ENCODE results near the gene GLCCI1. TPM values are rescaled to one million over a fixed set of nuclear protein-coding genes. Genes with fewer than 3 reads are reported as not detected.

GLCCI1 gene
- total and polyA plus RNA-seq, 10 of the 15 experiments (the other 5 are each of a cell fraction or from before 2014, with no cell fraction given) = 12.6 to 92.0 (median 27.6) TPM

- intact Hi-C loops (cut with micrococcal nuclease; ENCODE audit: unreplicated experiment) = loop anchor here (1.0 to 5.0 kb wide), 6 partner anchors 11 to 548 kb away; partner anchors contain the start of gene MIOS
- Histone ChIP-seq H3K9me3 (replicated peaks; ENCODE audit: control insufficient read depth, insufficient read depth, low read length) (peaks cover 12% of the 10 kb centered on the region; the same call in 2 of the 3 replicates), H2AFZ (ENCODE audit: control insufficient read depth, low read depth, low read length) (no peak overlapping the region; the same call in 1 of the 2 replicates), H3K27ac (ENCODE audit: control insufficient read depth, insufficient read depth) (peak overlapping the region; percentile 56), H3K9ac (ENCODE audit: control insufficient read depth, insufficient read depth, low read length) (no peak overlapping the region), H3K36me3 (ENCODE audit: control insufficient read depth in 2 of 2, insufficient read depth in 2 of 2, low read length in 1 of 2) (no peaks in the 10 kb centered on the region), H3K79me2 (ENCODE audit: control insufficient read depth, insufficient read depth, low read length) (no peaks in the 10 kb centered on the region), H3K27me3 (replicated peaks in 1 of 2; ENCODE audit: control insufficient read depth in 2 of 2, insufficient read depth in 2 of 2, low read length in 1 of 2) (no peaks in the 10 kb centered on the region), H4K20me1 (ENCODE audit: control insufficient read depth, insufficient read depth) (no peaks in the 10 kb centered on the region), H3K4me3 (no peak overlapping the region), H3K4me2 (ENCODE audit: control insufficient read depth, insufficient read depth) (peak overlapping the region; percentile 22; the same call in 1 of the 2 replicates), H3K4me1 (ENCODE audit: control insufficient read depth, insufficient read depth, low read length) (peaks cover 43% of the 10 kb centered on the region)
- in situ Hi-C loops (cut with MboI) = no loop called here
- peak; percentile 85 for ATAC-seq
- TSS peak; percentile 79 for BruUV-seq (replicated peaks)
- SMC1A ChIA-PET (ENCODE audit: uncharacterized antibody, unreplicated experiment) = interaction anchor here (0.8 to 12.5 kb wide), 21 partner anchors 9 to 474 kb away, joined by 3 to 182 read pairs (median 4); partner anchors contain the start of gene GLCCI1
- DNase-seq (ENCODE audit: low read depth, low spot score) = peak; percentile 98
- RAD21 ChIA-PET (ENCODE audit: unreplicated experiment) = interaction anchor here (0.6 to 8.8 kb wide), 11 partner anchors 10 to 145 kb away, joined by 3 to 124 read pairs (median 5); no protein-coding TSS in a partner anchor
- CTCF ChIA-PET = interaction anchor here (1.5 to 3.1 kb wide), 5 partner anchors 10 to 434 kb away, joined by 4 to 16 read pairs (median 9); no protein-coding TSS in a partner anchor
- POLR2A ChIA-PET = interaction anchor here (0.6 to 14.7 kb wide), 11 partner anchors 9 to 145 kb away, joined by 3 to 133 read pairs (median 3); no protein-coding TSS in a partner anchor
- peak; percentile 75 for FAIRE-seq
- WGBS (ENCODE audit: insufficient coverage, insufficient replicate concordance, low lambda C conversion rate, missing lambda C conversion rate) = 32% methylated on average over 3 of the region's 3 CpGs
- TF ChIP-seq ELK1 (IDR thresholded peaks at IDR 0.05; ENCODE audit: low read depth, low read length) (no peak), SUPT20H (IDR thresholded peaks at IDR 0.05; ENCODE audit: borderline replicate concordance, control insufficient read depth, low read depth, low read length) (no peak), PKNOX1 (IDR thresholded peaks at IDR 0.05) (no peak), SKIL (IDR thresholded peaks at IDR 0.05; ENCODE audit: low read depth, poor library complexity, severe bottlenecking) (peak; percentile 91), SP1 (IDR thresholded peaks at IDR 0.05; ENCODE audit: low read depth, low read length) (peak; percentile 37), ATF2 (IDR thresholded peaks at IDR 0.05; ENCODE audit: low read length) (peak; percentile 99), RAD21 (IDR thresholded peaks at IDR 0.05; ENCODE audit: insufficient read depth, low read depth, low read length) (peak; percentile 30; the same call in 1 of the 2 replicates), NBN (IDR thresholded peaks at IDR 0.05) (peak; percentile 61), RBBP5 (conservative IDR thresholded peaks at IDR 0.05) (no peak), MYB (IDR thresholded peaks at IDR 0.05; ENCODE audit: borderline replicate concordance, low read depth, low read length) (no peak), YBX1 (IDR thresholded peaks at IDR 0.05) (no peak), ZNF384 (IDR thresholded peaks at IDR 0.05; ENCODE audit: borderline replicate concordance, low read depth, low read length) (no peak), HDAC2 (IDR thresholded peaks at IDR 0.05) (no peak), CHD4 (IDR thresholded peaks at IDR 0.05) (no peak), STAT1 (conservative IDR thresholded peaks at IDR 0.05) (no peak)
Observed at GRCh38 chr7:8115547-8116402, 147.2 kb downstream of the GLCCI1 start.
